Measurements from ENCODE around the gene SVOPL. TPM values are rescaled to one million over a fixed set of nuclear protein-coding genes. Genes with fewer than 3 reads are reported as not detected.

Gene SVOPL
- total RNA-seq, 4 donors from 2014 or later = 0.28 to 1.5 TPM; not detected in 2

DNA sequence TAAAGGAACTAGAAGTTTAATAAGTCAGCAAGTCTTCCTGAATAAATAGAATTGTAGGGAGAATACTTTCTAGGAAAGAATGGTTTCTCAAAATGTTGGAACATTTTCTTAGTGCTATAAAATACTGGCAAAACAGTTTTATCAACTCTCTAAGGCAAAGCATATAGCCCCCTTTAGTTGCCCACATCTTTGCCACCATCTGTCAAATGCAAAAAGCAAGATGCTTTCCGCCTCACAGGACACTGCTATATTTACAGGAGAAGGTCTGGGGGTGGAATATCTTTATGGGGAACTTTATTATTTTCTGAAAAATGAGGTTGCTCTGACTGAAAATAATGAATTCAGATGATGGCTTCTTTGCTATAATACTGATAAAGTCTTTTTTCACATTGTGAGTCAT is 78.3 kb downstream of the SVOPL start:
- Histone ChIP-seq H3K4me3 (no peak overlapping the region), H3K9me3 (no peaks in the 10 kb centered on the region), H3K27ac (no peak overlapping the region), H3K27me3 (no peaks in the 10 kb centered on the region), H3K36me3 (no peaks in the 10 kb centered on the region), H3K4me1 (no peaks in the 10 kb centered on the region)
- no peak for DNase-seq
- intact Hi-C loops (cut with DNase I; ENCODE audit: low total_unique reads) = no loop called here
- TF ChIP-seq, protein P1, sequence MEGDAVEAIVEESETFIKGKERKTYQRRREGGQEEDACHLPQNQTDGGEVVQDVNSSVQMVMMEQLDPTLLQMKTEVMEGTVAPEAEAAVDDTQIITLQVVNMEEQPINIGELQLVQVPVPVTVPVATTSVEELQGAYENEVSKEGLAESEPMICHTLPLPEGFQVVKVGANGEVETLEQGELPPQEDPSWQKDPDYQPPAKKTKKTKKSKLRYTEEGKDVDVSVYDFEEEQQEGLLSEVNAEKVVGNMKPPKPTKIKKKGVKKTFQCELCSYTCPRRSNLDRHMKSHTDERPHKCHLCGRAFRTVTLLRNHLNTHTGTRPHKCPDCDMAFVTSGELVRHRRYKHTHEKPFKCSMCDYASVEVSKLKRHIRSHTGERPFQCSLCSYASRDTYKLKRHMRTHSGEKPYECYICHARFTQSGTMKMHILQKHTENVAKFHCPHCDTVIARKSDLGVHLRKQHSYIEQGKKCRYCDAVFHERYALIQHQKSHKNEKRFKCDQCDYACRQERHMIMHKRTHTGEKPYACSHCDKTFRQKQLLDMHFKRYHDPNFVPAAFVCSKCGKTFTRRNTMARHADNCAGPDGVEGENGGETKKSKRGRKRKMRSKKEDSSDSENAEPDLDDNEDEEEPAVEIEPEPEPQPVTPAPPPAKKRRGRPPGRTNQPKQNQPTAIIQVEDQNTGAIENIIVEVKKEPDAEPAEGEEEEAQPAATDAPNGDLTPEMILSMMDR (IDR thresholded peaks at IDR 0.05) = no peak
- TF ChIP-seq POLR2A (IDR thresholded peaks at IDR 0.05) = no peak

DNA sequence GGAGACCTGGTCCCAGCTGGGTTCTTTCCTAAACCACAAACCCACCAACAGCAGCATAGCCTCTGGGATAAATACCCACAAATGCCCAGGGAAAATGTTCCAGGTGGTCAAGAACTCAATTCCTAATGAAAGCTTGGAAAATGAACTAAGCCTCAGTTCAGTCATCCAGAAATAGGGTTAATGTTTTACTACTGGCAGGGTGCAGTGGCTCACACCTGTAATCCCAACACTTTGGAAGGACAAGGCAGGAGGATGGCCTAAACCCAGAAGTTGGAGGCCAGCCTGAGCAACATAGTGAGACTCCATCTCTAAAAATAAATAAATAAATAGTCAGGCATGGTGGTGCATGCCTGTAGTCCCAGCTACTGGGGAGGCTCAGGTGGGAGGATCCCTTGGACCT is 82.2 kb downstream of the SVOPL start:
- DNase-seq = no peak
- Histone ChIP-seq H3K9me3 (no peaks in the 10 kb centered on the region), H3K27me3 (no peaks in the 10 kb centered on the region), H3K4me1 (no peaks in the 10 kb centered on the region), H3K4me3 (no peak overlapping the region), H3K36me3 (no peaks in the 10 kb centered on the region), H3K27ac (no peak overlapping the region)
- intact Hi-C loops (cut with DNase I; ENCODE audit: low total_unique reads) = no loop called here
- TF ChIP-seq POLR2A (IDR thresholded peaks at IDR 0.05) = no peak
- TF ChIP-seq, protein P1 (IDR thresholded peaks at IDR 0.05) = no peak

DNA sequence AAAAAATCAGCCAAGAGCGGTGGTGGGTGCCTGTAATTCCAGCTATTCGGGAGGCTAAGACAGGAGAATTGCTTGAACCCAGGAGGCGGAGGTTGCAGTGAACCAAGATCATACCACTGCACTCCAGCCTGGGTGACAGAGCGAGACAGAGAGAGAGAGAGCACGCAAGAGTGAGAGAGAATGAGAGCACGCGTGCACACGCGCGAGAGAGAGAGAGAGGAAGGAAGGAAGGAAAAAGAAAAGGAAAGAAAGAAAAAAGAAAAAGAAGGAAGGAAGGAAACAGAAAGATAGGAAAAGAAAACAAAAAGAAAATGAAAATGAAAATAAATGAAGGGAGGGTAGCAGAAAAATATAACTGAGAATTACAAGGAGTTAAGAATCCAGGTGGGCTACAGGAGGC is 82.7 kb downstream of the SVOPL start:
- Histone ChIP-seq H3K27ac (no peak overlapping the region), H3K9me3 (no peaks in the 10 kb centered on the region), H3K4me1 (no peaks in the 10 kb centered on the region), H3K27me3 (no peaks in the 10 kb centered on the region), H3K4me3 (no peak overlapping the region), H3K36me3 (no peaks in the 10 kb centered on the region)
- no peak for DNase-seq
- intact Hi-C loops (cut with DNase I; ENCODE audit: low total_unique reads) = no loop called here
- TF ChIP-seq, protein P1 (IDR thresholded peaks at IDR 0.05) = no peak
- no peak for TF ChIP-seq POLR2A (IDR thresholded peaks at IDR 0.05)

DNA sequence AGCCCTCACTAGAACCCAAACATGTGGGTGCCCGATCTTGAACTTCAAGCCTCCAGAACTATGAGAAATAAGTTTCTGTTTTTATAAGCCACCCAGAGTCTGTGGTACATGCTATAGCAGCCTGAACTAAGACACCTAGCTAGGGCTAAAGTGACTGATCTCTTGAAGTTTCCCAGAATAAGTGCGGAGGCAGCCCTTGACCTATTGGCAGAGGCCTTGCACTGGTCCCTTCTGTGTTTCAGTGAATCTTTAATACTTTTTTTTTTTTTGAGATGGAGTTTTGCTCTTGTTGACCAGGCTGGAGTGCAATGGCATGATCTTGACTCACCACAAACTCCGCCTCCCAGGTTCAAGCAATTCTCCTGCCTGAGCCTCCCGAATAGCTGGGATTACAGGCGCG is 85.1 kb downstream of the SVOPL start:
- intact Hi-C loops (cut with DNase I; ENCODE audit: low total_unique reads) = no loop called here
- H3K4me3 ChIP-seq = no peak overlapping the region
- TF ChIP-seq POLR2A (IDR thresholded peaks at IDR 0.05) = no peak
- TF ChIP-seq, protein P1 (IDR thresholded peaks at IDR 0.05) = no peak

DNA sequence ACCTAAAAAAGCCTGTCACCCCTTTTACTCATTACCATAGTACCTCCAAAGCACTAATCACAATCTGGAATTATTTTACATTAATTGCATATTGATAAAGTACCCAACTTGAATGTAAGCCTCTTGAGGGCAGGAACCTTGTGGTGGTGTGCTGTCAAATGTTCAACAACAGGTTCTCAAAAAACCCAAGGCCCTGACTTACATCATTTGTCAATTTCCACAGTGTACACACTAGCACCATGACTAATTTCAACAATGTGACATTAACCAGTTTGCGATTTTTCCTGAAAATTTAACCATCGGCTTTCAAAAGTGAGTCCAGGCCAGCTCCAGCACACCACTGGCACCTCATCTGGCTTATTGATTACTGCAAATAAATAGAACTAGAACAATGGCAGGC is 87.5 kb downstream of the SVOPL start:
- Histone ChIP-seq H3K4me3 (no peak overlapping the region), H3K9me3 (no peaks in the 10 kb centered on the region), H3K27ac (no peak overlapping the region), H3K27me3 (no peaks in the 10 kb centered on the region), H3K36me3 (no peaks in the 10 kb centered on the region), H3K4me1 (no peaks in the 10 kb centered on the region)
- TF ChIP-seq, protein P1 (IDR thresholded peaks at IDR 0.05) = no peak
- TF ChIP-seq POLR2A (IDR thresholded peaks at IDR 0.05) = no peak
- intact Hi-C loops (cut with DNase I; ENCODE audit: low total_unique reads) = no loop called here
- no peak for DNase-seq

More for the DNA sequence above, 85.1 kb downstream of the SVOPL start:
- no peaks in the 10 kb centered on the region for H3K36me3 ChIP-seq
- no peaks in the 10 kb centered on the region for H3K27me3 ChIP-seq
- no peak overlapping the region for H3K27ac ChIP-seq
- no peaks in the 10 kb centered on the region for H3K4me1 ChIP-seq
- no peak for DNase-seq
- H3K9me3 ChIP-seq = no peaks in the 10 kb centered on the region

Measured in uterus (tissue), 4 donors.